GM19467 (cell line): ENCODE data around the gene OSMR.

ENCODE experiments used
- ATAC-seq: cut with Tn5 transposase; IDR thresholded peaks from one replicate; pipeline ENCODE4 v1.9.1; 2021; ENCODE audit warnings: mild to moderate bottlenecking, moderate library complexity; ENCODE audit not compliant: unreplicated experiment

Gene OSMR

GRCh38 chr5:38845526-38846378, at the start of gene OSMR:
Gene OSMR, plus strand, starts transcription at chr5:38846012. Its CDS starts 23,033 bp downstream, at chr5:38869045.
- ATAC-seq = no peak

GRCh38 chr5:38796742-38797108, 49.1 kb upstream of the OSMR start:
- ATAC-seq = no peak

- ATAC-seq = no peak
Observed at GRCh38 chr5:38797838-38798237, 48.0 kb upstream of the OSMR start.

GRCh38 chr5:38799556-38800377, 46.0 kb upstream of the OSMR start:
- ATAC-seq = no peak

GRCh38 chr5:38800515-38800914, 45.3 kb upstream of the OSMR start:
- ATAC-seq = no peak

GRCh38 chr5:38802125-38802524, 43.7 kb upstream of the OSMR start:
- no peak for ATAC-seq

GRCh38 chr5:38803246-38803645, 42.6 kb upstream of the OSMR start:
- no peak for ATAC-seq

- ATAC-seq = no peak
Observed at GRCh38 chr5:38806775-38807258, 39.0 kb upstream of the OSMR start.

- no peak for ATAC-seq
Observed at GRCh38 chr5:38807570-38808483, 38.0 kb upstream of the OSMR start.

- ATAC-seq = no peak
Observed at GRCh38 chr5:38808666-38809343, 37.0 kb upstream of the OSMR start.

- peak; percentile 78 for ATAC-seq
Observed at GRCh38 chr5:38809388-38810359, 36.1 kb upstream of the OSMR start.

GRCh38 chr5:38814879-38815278, 30.9 kb upstream of the OSMR start:
- ATAC-seq = no peak

GRCh38 chr5:38816083-38817030, 29.5 kb upstream of the OSMR start:
- no peak for ATAC-seq

GRCh38 chr5:38821679-38822078, 24.1 kb upstream of the OSMR start:
- no peak for ATAC-seq

- ATAC-seq = no peak
Observed at GRCh38 chr5:38823503-38823902, 22.3 kb upstream of the OSMR start.

- ATAC-seq = no peak
Observed at GRCh38 chr5:38824821-38825220, 21.0 kb upstream of the OSMR start.

GRCh38 chr5:38825494-38825893, 20.3 kb upstream of the OSMR start:
- no peak for ATAC-seq

- ATAC-seq = no peak
Observed at GRCh38 chr5:38827525-38827924, 18.3 kb upstream of the OSMR start.
